ENCODE data around the gene PRDX4. TPM values are rescaled to one million over a fixed set of nuclear protein-coding genes. Genes with fewer than 3 reads are reported as not detected.

The PRDX4 gene
- total RNA-seq: 100 to 1,000 TPM in 2 of 4 donors, 10 to 100 TPM in 2; 64.5 to 146 (median 109) TPM

GRCh38 chrX:23667239-23668177 is at the start of gene PRDX4:
PRDX4 (plus strand) TSS chrX:23667493; CDS start chrX:23667571, 78 bp downstream.
- WGBS, 2 donors: 0% methylated on average over 7 to 24 of the region's 73 CpGs
- peak; percentile 85 to 89 for DNase-seq
- Histone ChIP-seq H3K4me3 (replicated peaks in 1 of 3) (peak within 1 kb of the TSS in 2 of 3 donors; percentile 37 to 49), H3K9me3 (no peaks in the 10 kb centered on the region), H3K27me3 (no peaks in the 10 kb centered on the region), H3K36me3 (no peaks in the 10 kb centered on the region), H3K27ac (peak within 1 kb of the TSS; percentile 10 to 71 (median 71)), H3K4me1 (no peaks in the 10 kb centered on the region)
- intact Hi-C loops (cut with DNase I): no loop called here
- TF ChIP-seq POLR2A (IDR thresholded peaks at IDR 0.05): peak in 1 of 2 donors; percentile 68
- no peak for TF ChIP-seq CTCF (IDR thresholded peaks at IDR 0.05)

GRCh38 chrX:23621621-23622265 is 45.5 kb upstream of the PRDX4 start:
- Histone ChIP-seq H3K27me3 (no peaks in the 10 kb centered on the region), H3K36me3 (no peaks in the 10 kb centered on the region), H3K27ac (no peak overlapping the region), H3K9me3 (no peaks in the 10 kb centered on the region), H3K4me1 (no peaks in the 10 kb centered on the region), H3K4me3 (replicated peaks in 1 of 3) (no peak overlapping the region)
- no peak for DNase-seq
- TF ChIP-seq CTCF (IDR thresholded peaks at IDR 0.05): no peak
- TF ChIP-seq POLR2A (IDR thresholded peaks at IDR 0.05): no peak
- WGBS, 2 donors: 92 to 94% methylated on average over 2 to 5 of the region's 5 CpGs
- intact Hi-C loops (cut with DNase I): no loop called here

GRCh38 chrX:23623797-23624196 is 43.5 kb upstream of the PRDX4 start:
- Histone ChIP-seq H3K9me3 (no peaks in the 10 kb centered on the region), H3K36me3 (no peaks in the 10 kb centered on the region), H3K27ac (no peak overlapping the region), H3K4me1 (no peaks in the 10 kb centered on the region), H3K4me3 (replicated peaks in 1 of 3) (no peak overlapping the region), H3K27me3 (no peaks in the 10 kb centered on the region)
- DNase-seq: no peak
- WGBS, 2 donors: 80 to 90% methylated on average over 4 of the region's 4 CpGs
- intact Hi-C loops (cut with DNase I): no loop called here
- no peak for TF ChIP-seq POLR2A (IDR thresholded peaks at IDR 0.05)
- TF ChIP-seq CTCF (IDR thresholded peaks at IDR 0.05): no peak

- no peak for DNase-seq
- WGBS, 2 donors: 55 to 65% methylated on average over 1 of the region's 1 CpG
- no peaks in the 10 kb centered on the region for H3K9me3 ChIP-seq
- no peak for TF ChIP-seq POLR2A (IDR thresholded peaks at IDR 0.05)
- peak in 1 of 6 experiments; percentile 6 for TF ChIP-seq CTCF (IDR thresholded peaks at IDR 0.05)
- H3K4me3 ChIP-seq (replicated peaks in 1 of 3): no peak overlapping the region
- H3K36me3 ChIP-seq: no peaks in the 10 kb centered on the region
- H3K27ac ChIP-seq: no peak overlapping the region
- intact Hi-C loops (cut with DNase I): no loop called here
- no peaks in the 10 kb centered on the region for H3K27me3 ChIP-seq
- H3K4me1 ChIP-seq: no peaks in the 10 kb centered on the region
These were observed 40.6 kb upstream of the PRDX4 start for GRCh38 chrX:23626651-23627050.

GRCh38 chrX:23628131-23628530 is 39.2 kb upstream of the PRDX4 start:
- intact Hi-C loops (cut with DNase I): no loop called here
- no peaks in the 10 kb centered on the region for H3K4me1 ChIP-seq
- no peaks in the 10 kb centered on the region for H3K9me3 ChIP-seq
- no peaks in the 10 kb centered on the region for H3K27me3 ChIP-seq
- H3K36me3 ChIP-seq: no peaks in the 10 kb centered on the region
- 88 to 94% methylated on average over 3 of the region's 3 CpGs for WGBS, 2 donors
- TF ChIP-seq POLR2A (IDR thresholded peaks at IDR 0.05) (no peak), CTCF (IDR thresholded peaks at IDR 0.05) (no peak)
- no peak overlapping the region for H3K4me3 ChIP-seq (replicated peaks in 1 of 3)
- no peak for DNase-seq
- no peak overlapping the region for H3K27ac ChIP-seq

All from thyroid gland (tissue), 4 donors.